HFF-Myc (cell line): Measurements from ENCODE around the gene INPP5K.

ENCODE experiments used
- DNase-seq: peaks from one replicate; pipeline ENCODE4 v3.0.0-alpha.2; 2011; ENCODE audit warnings: low read depth; ENCODE audit errors: extremely low read depth
- H3K4me3 ChIP-seq: replicated peaks from 2 replicates; pipeline ENCODE4 v1.5.1; 2011; ENCODE audit warnings: low read depth, mild to moderate bottlenecking, control low read depth, low read length
- CTCF ChIP-seq: IDR thresholded peaks from 2 replicates; pipeline ENCODE4 v1.5.1; 2012; ENCODE audit warnings: mild to moderate bottlenecking, low read depth, low read length, control low read depth; ENCODE audit errors: missing control alignments

INPP5K gene

GRCh38 chr17:1554751-1555540, 38.5 kb upstream of the INPP5K start:
- no peak overlapping the region for H3K4me3 ChIP-seq
- DNase-seq, result no peak
- no peak for TF ChIP-seq CTCF

GRCh38 chr17:1553354-1554266, 37.2 kb upstream of the INPP5K start:
- no peak for TF ChIP-seq CTCF
- no peak for DNase-seq
- no peak overlapping the region for H3K4me3 ChIP-seq

DNA sequence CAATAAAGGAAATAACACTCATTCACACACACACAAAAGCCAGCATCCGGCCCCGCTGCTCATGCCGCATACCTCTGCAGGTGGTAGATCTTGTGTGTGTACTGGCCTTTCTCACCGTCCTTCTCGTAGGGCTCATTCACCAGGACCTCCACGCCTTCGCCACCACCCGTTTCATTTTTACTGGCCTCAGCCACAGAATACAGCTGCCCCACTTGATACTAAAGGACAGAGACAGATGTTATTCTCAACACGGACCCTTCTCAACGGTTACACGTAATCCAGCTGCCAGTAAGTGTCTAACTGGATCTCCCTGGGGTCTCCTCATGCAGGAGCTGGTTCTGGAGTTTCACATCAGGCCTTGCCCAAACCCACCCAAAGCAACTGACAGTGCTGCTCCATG, 36.5 kb upstream of the INPP5K start:
- TF ChIP-seq CTCF, result no peak
- no peak overlapping the region for H3K4me3 ChIP-seq
- no peak for DNase-seq

GRCh38 chr17:1551741-1552140, 35.3 kb upstream of the INPP5K start:
- TF ChIP-seq CTCF, result no peak
- H3K4me3 ChIP-seq, result no peak overlapping the region

GRCh38 chr17:1548032-1548431, 31.6 kb upstream of the INPP5K start:
- no peak for DNase-seq
- TF ChIP-seq CTCF, result no peak
- H3K4me3 ChIP-seq, result no peak overlapping the region

More at GRCh38 chr17:1551741-1552140, 35.3 kb upstream of the INPP5K start:
- no peak for DNase-seq

- no peak for DNase-seq
- no peak for TF ChIP-seq CTCF
These were observed 30.0 kb upstream of the INPP5K start for GRCh38 chr17:1546292-1546922.

More at GRCh38 chr17:1546292-1546922, 30.0 kb upstream of the INPP5K start:
- H3K4me3 ChIP-seq, result no peak overlapping the region
